Suprapubic skin (tissue), 4 donors: ENCODE data around the gene NOS1AP.

Experiments used
- CTCF ChIP-seq, 2 donors: fragments of 200-600 bp in 1 of 2; fragments of 450-650 bp in 1 of 2; sonication (generic) in 1 of 2; IDR thresholded peaks; one replicate each; pipeline ENCODE4 v1.5.1; 2016 to 2019; ENCODE audit warnings: antibody characterized with exemption in 2 of 2, mild to moderate bottlenecking in 1 of 2, moderate library complexity in 1 of 2
- EP300 ChIP-seq: sonication (generic); formaldehyde crosslinking; IDR thresholded peaks from one replicate; pipeline ENCODE4 v1.6.1; 2017; ENCODE audit warnings: antibody characterized with exemption
- POLR2A ChIP-seq, 2 donors: fragments of 450-650 bp; IDR thresholded peaks; one replicate each; pipeline ENCODE4 v1.6.1; 2017; ENCODE audit warnings: antibody characterized with exemption in 2 of 2, mild to moderate bottlenecking in 2 of 2, moderate library complexity in 2 of 2
- POLR2AphosphoS5 ChIP-seq, 3 donors: sonication (generic); formaldehyde crosslinking; IDR thresholded peaks; one replicate each; pipeline ENCODE4 v1.6.1; 2017; ENCODE audit warnings: antibody characterized with exemption in 3 of 3

GRCh38 chr1:162029157-162029556, 40.3 kb upstream of the NOS1AP start:
- TF ChIP-seq CTCF (IDR thresholded peaks at IDR 0.05) (no peak), POLR2A (IDR thresholded peaks at IDR 0.05) (no peak), EP300 (no peak), POLR2AphosphoS5 (IDR thresholded peaks at IDR 0.05) (no peak)
